Activated naive CD4-positive, alpha-beta T cell treated with anti-CD3 and anti-CD28 coated beads, Interleukin-2, amount 50 U/mL, for 24 hours (primary cell): Measurements from ENCODE around the gene CLTRN.
"Not testable (repeated sequence)": the region's sequence is repeated elsewhere in the genome, so short reads cannot be mapped to it uniquely, and the experiment has no call there.

Experiments used
- H3K27ac Mint-ChIP-seq: one replicate; pipeline ENCODE4 v1.8.0; 2021; ENCODE audit warnings: mild to moderate bottlenecking, mixed read lengths
- H3K27me3 Mint-ChIP-seq: one replicate; pipeline ENCODE4 v1.8.0; 2021; ENCODE audit warnings: mixed read lengths
- H3K36me3 Mint-ChIP-seq: one replicate; pipeline ENCODE4 v1.8.0; 2021; ENCODE audit warnings: mixed read lengths
- H3K4me1 Mint-ChIP-seq: one replicate; pipeline ENCODE4 v1.8.0; 2021; ENCODE audit warnings: mixed read lengths
- H3K4me3 Mint-ChIP-seq: one replicate; pipeline ENCODE4 v1.8.0; 2021; ENCODE audit warnings: mild to moderate bottlenecking, mixed read lengths
- H3K9me3 Mint-ChIP-seq: one replicate; pipeline ENCODE4 v1.8.0; 2021; ENCODE audit warnings: mixed read lengths

Gene CLTRN

DNA sequence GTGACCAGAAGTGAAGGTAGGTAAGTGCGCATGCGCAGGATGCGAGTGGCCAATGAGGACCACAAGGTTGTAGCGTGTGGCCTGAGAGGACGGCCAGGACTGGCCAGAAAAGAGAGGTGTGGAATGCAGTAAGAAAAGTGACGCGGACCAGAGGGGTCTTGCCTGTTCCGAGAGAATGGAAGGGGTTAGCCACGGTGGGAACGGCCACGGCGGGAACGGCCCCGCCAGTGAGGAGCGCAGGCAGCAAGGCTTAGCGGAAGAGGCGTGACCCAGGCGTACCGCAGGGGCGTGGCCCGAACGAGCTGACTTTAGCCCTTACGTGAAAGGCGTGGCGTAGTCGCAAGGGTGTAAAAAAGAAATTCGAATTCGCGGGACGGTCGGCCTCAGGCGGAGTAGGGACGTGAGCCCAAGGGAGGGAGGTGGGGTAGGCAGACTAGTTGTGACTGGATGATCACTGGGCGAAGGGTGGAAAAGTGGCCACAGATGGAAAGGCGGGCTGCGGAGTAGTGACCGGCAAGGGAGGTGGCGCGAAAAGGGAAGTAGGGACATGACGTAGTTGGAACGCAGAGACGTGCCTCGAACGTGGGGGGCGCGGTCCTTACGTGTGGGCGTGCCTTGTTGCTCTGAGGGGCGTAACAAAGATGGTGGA, 10.4 kb upstream of the CLTRN start:
- Mint-ChIP-seq H3K4me1 (peaks cover 20% of the 10 kb centered on the region), H3K27ac (no peak overlapping the region), H3K9me3 (no peaks in the 10 kb centered on the region), H3K27me3 (no peaks in the 10 kb centered on the region), H3K4me3 (no peak overlapping the region), H3K36me3 (peaks cover 2% of the 10 kb centered on the region)

- Mint-ChIP-seq H3K27ac (no peak overlapping the region), H3K4me3 (no peak overlapping the region), H3K27me3 (no peaks in the 10 kb centered on the region), H3K9me3 (no peaks in the 10 kb centered on the region), H3K36me3 (peaks cover 2% of the 10 kb centered on the region), H3K4me1 (peaks cover 20% of the 10 kb centered on the region)
Observed at GRCh38 chrX:15674514-15674840, 9.9 kb upstream of the CLTRN start.

DNA sequence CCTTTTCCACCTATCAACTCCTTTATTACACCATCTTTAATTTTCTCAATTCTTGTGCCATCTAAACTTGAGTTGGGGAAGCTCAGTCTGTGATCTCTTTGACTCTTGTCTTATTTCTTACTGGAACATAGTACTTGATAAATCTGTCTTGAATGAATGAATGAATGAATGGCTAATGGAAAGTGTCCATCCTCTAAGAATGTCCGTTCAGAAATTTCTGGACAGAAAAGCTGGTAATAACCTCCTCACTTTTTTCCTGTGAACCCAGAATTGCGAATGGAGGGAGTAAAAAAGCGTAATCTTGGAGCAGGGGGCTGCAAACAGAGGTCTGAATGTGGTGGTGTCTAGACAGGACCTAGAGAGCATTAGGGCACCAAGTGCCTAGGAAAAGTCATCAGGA, 9.4 kb upstream of the CLTRN start:
- H3K27ac Mint-ChIP-seq: peak overlapping the region; percentile 90
- H3K9me3 Mint-ChIP-seq: no peaks in the 10 kb centered on the region
- H3K27me3 Mint-ChIP-seq: no peaks in the 10 kb centered on the region
- peaks cover 2% of the 10 kb centered on the region for H3K36me3 Mint-ChIP-seq
- peaks cover 20% of the 10 kb centered on the region for H3K4me1 Mint-ChIP-seq
- no peak overlapping the region for H3K4me3 Mint-ChIP-seq

DNA sequence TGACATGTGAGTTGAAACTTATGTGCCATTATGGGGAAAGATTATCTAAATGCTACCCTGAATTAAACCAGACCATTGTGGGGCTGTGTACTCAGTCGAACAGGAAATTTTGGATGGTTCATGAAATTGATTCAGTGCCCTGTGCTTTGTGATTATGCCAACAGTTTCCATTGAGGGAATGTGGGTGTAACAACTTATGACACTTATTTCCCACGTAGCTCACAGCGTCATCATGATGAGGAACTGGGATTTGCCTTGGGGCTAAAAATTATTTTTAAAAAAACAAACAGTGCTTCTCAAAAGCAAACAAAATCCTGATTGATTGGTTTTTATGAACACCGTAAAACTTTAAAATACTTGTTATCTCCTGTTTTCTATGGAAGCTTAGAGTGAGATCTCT, 8.3 kb upstream of the CLTRN start:
- H3K36me3 Mint-ChIP-seq: no peaks in the 10 kb centered on the region
- no peak overlapping the region for H3K4me3 Mint-ChIP-seq
- H3K27me3 Mint-ChIP-seq: no peaks in the 10 kb centered on the region
- no peak overlapping the region for H3K27ac Mint-ChIP-seq
- H3K9me3 Mint-ChIP-seq: no peaks in the 10 kb centered on the region
- H3K4me1 Mint-ChIP-seq: peaks cover 16% of the 10 kb centered on the region

DNA sequence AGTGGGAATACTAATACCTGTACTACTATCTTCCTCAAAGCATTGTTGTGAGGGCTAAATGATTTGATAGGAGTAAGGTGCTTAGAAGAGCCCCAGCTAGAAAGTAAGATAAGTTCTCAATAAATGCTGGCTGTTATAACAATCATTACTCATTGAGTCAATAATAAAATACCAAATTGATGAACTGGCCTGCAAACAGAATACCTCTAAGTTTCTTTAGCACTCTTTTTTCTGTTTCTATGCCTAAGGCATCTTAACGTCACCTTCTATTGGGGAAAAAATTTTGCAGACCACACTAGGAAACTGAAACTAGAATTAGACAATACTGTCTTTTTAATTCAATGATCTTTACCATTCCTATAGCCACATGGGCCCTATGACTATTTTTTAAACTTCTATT, 1.2 kb downstream of the CLTRN start:
- H3K4me1 Mint-ChIP-seq: no peaks in the 10 kb centered on the region
- no peaks in the 10 kb centered on the region for H3K36me3 Mint-ChIP-seq
- no peaks in the 10 kb centered on the region for H3K9me3 Mint-ChIP-seq
- no peak overlapping the region for H3K4me3 Mint-ChIP-seq
- H3K27me3 Mint-ChIP-seq: peaks cover 10% of the 10 kb centered on the region
- H3K27ac Mint-ChIP-seq: no peak overlapping the region

DNA sequence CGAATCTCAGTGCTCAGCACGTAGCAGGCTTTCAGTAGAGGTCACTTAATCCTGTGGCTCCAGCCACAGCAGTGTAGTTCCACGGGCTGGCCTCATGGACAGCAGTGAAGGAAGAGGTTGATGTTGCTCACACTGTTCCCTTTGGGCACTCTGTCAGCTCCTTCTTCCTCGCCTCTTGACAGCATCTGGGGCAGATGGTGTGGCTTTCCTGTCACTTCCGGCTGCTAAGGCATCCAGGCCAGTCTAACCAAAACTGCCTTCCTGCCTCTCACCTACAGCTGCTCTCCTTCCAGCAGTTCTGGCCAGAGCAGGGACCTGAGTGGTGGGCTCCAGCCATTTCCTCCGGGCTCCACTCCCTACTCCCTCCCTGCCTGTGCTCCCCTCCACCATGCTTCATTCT, 9.8 kb downstream of the CLTRN start:
- not testable (repeated sequence) for H3K27me3 Mint-ChIP-seq, H3K36me3 Mint-ChIP-seq, H3K9me3 Mint-ChIP-seq, H3K4me3 Mint-ChIP-seq, H3K4me1 Mint-ChIP-seq, H3K27ac Mint-ChIP-seq

DNA sequence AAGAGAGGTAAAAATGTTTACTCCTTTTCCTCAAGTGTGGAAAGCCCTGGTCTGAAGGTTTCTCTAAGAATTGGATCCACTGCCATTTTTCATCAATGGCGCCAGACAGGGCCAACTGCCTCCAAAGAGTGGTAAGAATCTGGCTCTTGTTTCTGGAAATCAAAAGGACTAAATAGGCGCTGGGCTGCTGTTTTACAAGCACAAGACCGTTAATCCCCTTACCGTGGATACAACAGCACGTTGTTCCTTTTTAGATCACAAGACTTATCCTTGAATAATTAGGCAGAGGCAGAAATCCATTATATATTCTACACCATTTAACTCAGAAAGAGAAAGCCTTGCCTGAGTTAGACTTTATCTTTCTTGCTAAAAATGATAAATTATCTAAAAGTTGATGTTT, 10.6 kb downstream of the CLTRN start:
- Mint-ChIP-seq H3K36me3 (no peaks in the 10 kb centered on the region), H3K27me3 (no peaks in the 10 kb centered on the region)

GRCh38 chrX:15647510-15647909, 17.1 kb downstream of the CLTRN start:
- not testable (repeated sequence) for H3K27ac Mint-ChIP-seq, H3K4me3 Mint-ChIP-seq, H3K9me3 Mint-ChIP-seq, H3K36me3 Mint-ChIP-seq, H3K27me3 Mint-ChIP-seq
- peaks cover 22% of the 10 kb centered on the region for H3K4me1 Mint-ChIP-seq

More for the DNA sequence above, 10.6 kb downstream of the CLTRN start:
- no peak overlapping the region for H3K27ac Mint-ChIP-seq
- no peaks in the 10 kb centered on the region for H3K4me1 Mint-ChIP-seq
- H3K9me3 Mint-ChIP-seq: no peaks in the 10 kb centered on the region
- H3K4me3 Mint-ChIP-seq: no peak overlapping the region

DNA sequence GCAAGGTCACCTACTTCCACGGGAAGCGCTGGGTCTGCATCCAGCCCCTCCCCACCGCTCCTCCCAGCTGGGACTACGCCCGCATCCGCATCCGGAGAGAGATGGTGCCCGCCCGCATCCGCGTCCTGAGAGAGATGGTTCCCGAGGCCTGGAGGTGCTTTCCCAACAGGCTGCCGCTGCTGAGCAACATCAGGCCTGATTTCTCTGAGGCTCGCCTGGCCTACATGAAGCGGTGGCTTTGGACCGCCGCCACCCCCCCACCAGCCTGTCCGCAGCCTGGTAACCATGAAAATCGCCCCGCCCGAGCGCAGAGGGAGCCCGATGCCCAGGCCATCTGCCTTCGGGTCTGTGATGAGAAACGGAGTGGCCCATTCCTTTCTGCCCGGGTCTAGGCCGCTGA, 18.1 kb downstream of the CLTRN start:
- H3K27ac Mint-ChIP-seq: no peak overlapping the region
- no peaks in the 10 kb centered on the region for H3K9me3 Mint-ChIP-seq
- no peaks in the 10 kb centered on the region for H3K36me3 Mint-ChIP-seq
- no peaks in the 10 kb centered on the region for H3K27me3 Mint-ChIP-seq
- H3K4me1 Mint-ChIP-seq: peaks cover 22% of the 10 kb centered on the region
- no peak overlapping the region for H3K4me3 Mint-ChIP-seq

- Mint-ChIP-seq H3K27ac (no peak overlapping the region), H3K4me3 (no peak overlapping the region), H3K36me3 (no peaks in the 10 kb centered on the region), H3K27me3 (no peaks in the 10 kb centered on the region), H3K9me3 (no peaks in the 10 kb centered on the region), H3K4me1 (peaks cover 22% of the 10 kb centered on the region)
Observed at GRCh38 chrX:15646031-15646430, 18.6 kb downstream of the CLTRN start.

- peaks cover 22% of the 10 kb centered on the region for H3K4me1 Mint-ChIP-seq
- no peaks in the 10 kb centered on the region for H3K27me3 Mint-ChIP-seq
- H3K4me3 Mint-ChIP-seq: no peak overlapping the region
- no peaks in the 10 kb centered on the region for H3K36me3 Mint-ChIP-seq
- no peak overlapping the region for H3K27ac Mint-ChIP-seq
- no peaks in the 10 kb centered on the region for H3K9me3 Mint-ChIP-seq
Observed at GRCh38 chrX:15645266-15645665, 19.3 kb downstream of the CLTRN start.

DNA sequence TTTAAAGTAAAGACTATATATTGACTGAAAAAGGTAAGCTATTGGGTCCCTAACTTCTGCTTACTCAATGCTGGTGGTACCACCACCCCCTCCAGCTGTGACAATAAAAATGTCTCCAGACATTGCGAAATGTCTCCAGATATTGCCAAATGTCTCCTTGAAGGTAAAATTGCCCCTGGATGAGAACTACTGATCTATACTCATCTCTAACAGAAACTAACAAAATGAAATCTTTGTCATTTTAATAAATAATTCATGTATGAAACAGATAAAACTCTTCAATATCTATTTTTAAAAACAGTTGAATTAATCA, 20.1 kb downstream of the CLTRN start:
- Mint-ChIP-seq H3K4me3 (no peak overlapping the region), H3K36me3 (no peaks in the 10 kb centered on the region), H3K9me3 (no peaks in the 10 kb centered on the region), H3K4me1 (peaks cover 22% of the 10 kb centered on the region), H3K27ac (no peak overlapping the region), H3K27me3 (no peaks in the 10 kb centered on the region)

GRCh38 chrX:15643786-15644559, 20.6 kb downstream of the CLTRN start:
- Mint-ChIP-seq H3K27ac (peak overlapping the region; percentile 23), H3K4me3 (peak overlapping the region; percentile 66), H3K36me3 (no peaks in the 10 kb centered on the region)

GRCh38 chrX:15631637-15632036, 33.0 kb downstream of the CLTRN start:
- Mint-ChIP-seq H3K27ac (no peak overlapping the region), H3K27me3 (no peaks in the 10 kb centered on the region), H3K4me1 (no peaks in the 10 kb centered on the region), H3K36me3 (no peaks in the 10 kb centered on the region), H3K9me3 (no peaks in the 10 kb centered on the region), H3K4me3 (no peak overlapping the region)

More at GRCh38 chrX:15643786-15644559, 20.6 kb downstream of the CLTRN start:
- Mint-ChIP-seq H3K27me3 (no peaks in the 10 kb centered on the region), H3K4me1 (peaks cover 22% of the 10 kb centered on the region), H3K9me3 (no peaks in the 10 kb centered on the region)

- no peaks in the 10 kb centered on the region for H3K36me3 Mint-ChIP-seq
- H3K4me3 Mint-ChIP-seq: no peak overlapping the region
- H3K9me3 Mint-ChIP-seq: no peaks in the 10 kb centered on the region
- no peaks in the 10 kb centered on the region for H3K27me3 Mint-ChIP-seq
- no peaks in the 10 kb centered on the region for H3K4me1 Mint-ChIP-seq
- H3K27ac Mint-ChIP-seq: no peak overlapping the region
Observed at GRCh38 chrX:15623054-15623453, 41.6 kb downstream of the CLTRN start.

DNA sequence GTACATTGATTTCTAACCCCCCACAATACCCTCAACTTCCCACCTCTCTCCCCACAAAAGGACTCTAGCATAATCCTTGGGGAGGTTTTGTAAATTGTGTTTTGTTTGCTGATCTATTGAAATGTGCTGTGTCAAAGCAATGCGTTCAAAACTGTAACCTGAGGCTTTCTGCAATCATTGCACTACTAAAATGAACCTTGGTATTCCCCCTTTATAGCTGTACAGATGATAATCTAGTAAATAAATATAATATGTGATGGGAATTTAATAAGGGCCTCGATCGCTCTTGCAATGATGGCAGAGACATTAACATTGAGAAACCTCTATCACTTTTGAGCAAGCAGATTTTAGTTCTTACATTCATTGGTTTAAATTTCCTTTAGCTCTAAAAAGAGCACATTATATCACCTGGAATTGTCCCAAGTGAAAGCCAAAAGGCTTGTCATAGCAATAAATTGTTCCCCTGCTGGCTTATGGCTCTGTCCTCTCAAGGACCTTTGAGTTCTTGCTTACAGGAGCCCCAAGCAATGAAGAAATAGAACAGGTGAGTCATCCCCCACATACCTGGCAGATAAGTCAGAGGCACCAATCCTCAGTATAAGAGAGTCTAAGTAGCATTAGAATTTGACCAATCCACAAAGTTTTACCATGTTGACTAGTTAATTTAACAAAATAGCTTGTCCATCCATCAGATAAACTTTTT, 45.4 kb downstream of the CLTRN start:
- Mint-ChIP-seq H3K27ac (no peak overlapping the region), H3K36me3 (no peaks in the 10 kb centered on the region), H3K4me1 (no peaks in the 10 kb centered on the region), H3K27me3 (peaks cover 4% of the 10 kb centered on the region), H3K4me3 (no peak overlapping the region), H3K9me3 (no peaks in the 10 kb centered on the region)
